Activated naive CD8-positive, alpha-beta T cell (primary cell): ENCODE measurements around the gene TMCC1.
"Not testable (repeated sequence)": the region's sequence is repeated elsewhere in the genome, so short reads cannot be mapped to it uniquely, and the experiment has no call there.

ENCODE experiments used
- H3K27ac Mint-ChIP-seq: one replicate; pipeline ENCODE4 v1.8.0; 2021; ENCODE audit warnings: mixed read lengths
- H3K27me3 Mint-ChIP-seq: one replicate; pipeline ENCODE4 v1.8.0; 2021; ENCODE audit warnings: mixed read lengths
- H3K36me3 Mint-ChIP-seq: one replicate; pipeline ENCODE4 v1.8.0; 2021; ENCODE audit warnings: mixed read lengths
- H3K4me1 Mint-ChIP-seq: one replicate; pipeline ENCODE4 v1.8.0; 2021; ENCODE audit warnings: low read depth, mixed read lengths
- H3K4me3 Mint-ChIP-seq: one replicate; pipeline ENCODE4 v1.8.0; 2021; ENCODE audit warnings: mild to moderate bottlenecking, mixed read lengths
- H3K9me3 Mint-ChIP-seq: one replicate; pipeline ENCODE4 v1.8.0; 2021; ENCODE audit warnings: low read depth, mixed read lengths

Gene TMCC1

DNA sequence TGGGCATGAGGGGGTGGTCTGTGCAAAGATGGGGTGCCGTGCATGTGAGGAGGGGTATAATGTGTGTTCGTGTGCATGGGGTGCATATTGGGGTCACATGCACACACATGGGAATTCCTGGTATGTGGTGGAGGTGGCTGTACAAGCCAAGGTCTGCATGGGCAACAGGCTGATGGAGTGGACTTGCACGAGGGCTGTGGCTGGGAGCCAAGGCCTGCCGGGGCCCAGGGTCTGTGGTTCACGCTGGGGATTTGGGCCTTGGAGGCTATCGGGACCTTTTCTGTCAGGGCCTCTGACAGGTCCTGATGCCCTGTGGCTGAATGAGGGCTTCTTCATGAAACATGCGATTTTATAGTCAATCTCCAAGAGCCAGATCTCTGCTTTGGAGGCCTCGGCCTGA is 277.2 kb downstream of the TMCC1 start:
- Mint-ChIP-seq H3K9me3 (no peaks in the 10 kb centered on the region), H3K27ac (no peak overlapping the region), H3K36me3 (no peaks in the 10 kb centered on the region), H3K27me3 (peaks cover 3% of the 10 kb centered on the region), H3K4me1 (peaks cover 4% of the 10 kb centered on the region), H3K4me3 (no peak overlapping the region)

DNA sequence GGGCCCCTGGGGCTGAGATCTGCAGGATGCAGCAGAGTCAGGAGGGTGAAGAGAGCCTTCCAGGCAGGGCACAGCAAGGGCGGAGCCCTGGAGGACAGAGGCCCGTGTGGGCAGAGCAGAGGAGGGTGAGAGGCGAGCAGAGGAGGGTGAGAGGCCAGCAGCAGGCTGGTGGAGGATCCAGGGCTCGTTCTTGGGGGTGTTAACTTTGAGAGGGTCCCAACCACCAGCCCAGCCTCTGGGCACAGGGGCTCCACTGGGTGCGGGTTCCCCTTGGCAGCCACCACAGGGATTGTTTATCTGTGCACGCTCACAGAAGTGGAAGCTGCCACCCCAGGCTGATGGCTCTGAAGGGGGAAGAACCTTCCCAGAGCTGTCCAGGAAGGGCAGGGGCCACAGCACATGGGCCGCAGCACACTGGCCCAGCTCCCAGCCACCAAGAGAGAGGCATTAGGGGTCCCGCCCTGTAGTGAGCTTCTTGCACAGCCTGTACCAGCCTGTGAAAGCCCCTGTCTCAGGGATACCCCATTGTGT is 277.7 kb downstream of the TMCC1 start:
- Mint-ChIP-seq H3K4me3 (no peak overlapping the region), H3K9me3 (no peaks in the 10 kb centered on the region), H3K36me3 (no peaks in the 10 kb centered on the region), H3K27ac (no peak overlapping the region), H3K27me3 (peaks cover 3% of the 10 kb centered on the region), H3K4me1 (peaks cover 4% of the 10 kb centered on the region)

DNA sequence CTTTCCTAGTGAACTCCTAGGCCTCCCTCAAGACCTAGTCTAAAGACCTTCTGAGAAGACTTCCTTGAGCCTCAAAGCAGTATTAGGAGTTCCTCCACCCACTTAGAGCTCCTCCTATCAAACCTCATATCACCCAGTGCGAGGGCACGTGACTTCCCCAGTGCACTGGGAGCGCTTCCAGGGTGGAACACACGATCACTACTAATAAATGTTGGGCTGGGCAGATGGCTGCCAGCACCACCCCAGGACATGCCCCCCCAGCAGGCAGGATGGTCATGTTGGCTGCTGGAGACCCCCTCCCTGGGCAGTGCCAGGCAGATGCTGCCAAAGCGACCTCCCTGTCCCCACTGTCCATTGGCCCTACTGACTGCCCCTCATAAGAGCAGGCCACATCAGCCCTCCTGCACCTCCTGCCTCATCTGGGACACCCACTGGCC is 278.6 kb downstream of the TMCC1 start:
- H3K27ac Mint-ChIP-seq = no peak overlapping the region
- no peaks in the 10 kb centered on the region for H3K36me3 Mint-ChIP-seq
- no peaks in the 10 kb centered on the region for H3K9me3 Mint-ChIP-seq
- H3K27me3 Mint-ChIP-seq = peaks cover 3% of the 10 kb centered on the region
- H3K4me1 Mint-ChIP-seq = peaks cover 4% of the 10 kb centered on the region
- H3K4me3 Mint-ChIP-seq = no peak overlapping the region

DNA sequence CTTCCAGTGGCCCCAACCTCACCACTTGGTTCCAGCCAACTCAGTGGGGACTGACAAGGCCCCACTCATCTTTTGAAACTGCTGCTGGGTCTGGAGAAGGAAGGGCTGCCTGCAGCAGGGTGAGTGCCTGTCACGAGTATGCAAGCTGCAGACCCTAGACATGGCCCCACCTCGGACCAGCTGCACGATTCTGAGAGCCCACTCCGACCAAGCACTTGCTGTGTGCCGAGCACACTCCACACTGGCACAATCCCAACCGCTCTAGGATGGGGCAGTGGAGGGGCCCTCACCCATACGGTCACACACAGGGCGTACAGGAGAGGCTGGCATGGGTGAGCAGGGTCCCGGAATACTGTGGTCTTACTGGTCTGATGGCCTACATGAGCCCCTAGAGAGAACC is 279.1 kb downstream of the TMCC1 start:
- Mint-ChIP-seq H3K4me3 (no peak overlapping the region), H3K9me3 (no peaks in the 10 kb centered on the region), H3K36me3 (no peaks in the 10 kb centered on the region), H3K4me1 (peaks cover 4% of the 10 kb centered on the region), H3K27me3 (peaks cover 3% of the 10 kb centered on the region), H3K27ac (no peak overlapping the region)

DNA sequence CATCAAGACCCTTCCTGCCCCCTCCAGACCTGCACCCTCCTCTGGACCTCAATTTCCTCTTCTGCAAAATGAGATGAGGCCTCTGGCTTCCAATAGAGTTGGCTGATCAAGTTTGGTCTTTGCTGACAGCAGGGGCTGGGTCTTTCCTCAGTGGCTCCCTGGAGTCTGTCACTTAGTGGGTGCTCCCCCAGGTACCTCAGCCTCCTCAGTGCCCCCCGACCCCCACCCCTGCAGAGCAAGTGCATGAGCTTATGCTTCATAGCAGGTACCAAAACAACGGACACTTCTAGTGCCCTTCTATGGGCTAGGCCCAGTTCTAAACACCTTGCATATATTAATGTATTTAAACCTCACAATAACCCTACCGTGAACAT is 280.2 kb downstream of the TMCC1 start:
- Mint-ChIP-seq H3K9me3 (no peaks in the 10 kb centered on the region), H3K4me3 (no peak overlapping the region), H3K4me1 (peaks cover 2% of the 10 kb centered on the region), H3K36me3 (no peaks in the 10 kb centered on the region), H3K27me3 (peaks cover under 1% of the 10 kb centered on the region), H3K27ac (no peak overlapping the region)

DNA sequence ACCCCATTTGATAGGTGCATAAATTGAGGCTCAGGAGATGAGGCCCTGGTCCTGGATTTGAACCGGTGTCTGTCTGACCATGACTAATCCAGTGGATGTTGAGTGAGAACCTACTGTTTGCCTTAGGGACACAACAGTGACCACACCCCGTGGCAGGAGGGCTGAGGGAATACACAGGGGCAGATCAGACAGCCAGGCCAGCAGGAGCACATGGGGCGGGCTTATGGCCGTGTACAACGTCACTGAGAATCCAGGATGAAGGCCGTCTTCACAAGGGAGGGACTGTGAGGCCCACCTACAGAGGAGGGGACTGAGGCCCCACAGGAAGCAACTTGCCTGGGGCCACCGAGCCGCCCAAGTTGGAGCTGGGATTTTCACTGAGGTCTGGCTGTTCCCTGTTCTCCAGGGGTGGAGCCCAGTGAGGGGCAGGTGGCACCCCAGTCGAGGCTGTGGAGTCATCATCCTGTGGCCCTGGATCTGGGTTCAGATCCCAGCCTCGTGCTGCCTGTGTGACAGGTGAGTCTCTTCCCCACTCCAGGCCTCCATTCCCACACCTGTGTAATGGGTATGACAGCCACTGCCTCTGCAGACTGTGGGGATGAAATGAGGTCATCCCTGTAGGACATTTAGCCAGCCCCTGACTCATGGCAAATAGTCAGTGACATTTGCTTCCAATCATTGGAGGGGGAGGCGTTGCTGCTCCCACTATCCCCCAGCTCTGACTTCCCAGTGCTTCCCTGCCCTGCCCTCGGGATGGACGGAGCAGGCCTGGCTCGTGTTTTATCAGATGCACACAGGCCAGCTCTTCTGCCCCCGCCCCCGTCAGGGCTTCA is 280.8 kb downstream of the TMCC1 start:
- H3K27me3 Mint-ChIP-seq = no peaks in the 10 kb centered on the region
- H3K27ac Mint-ChIP-seq = no peak overlapping the region
- peaks cover 2% of the 10 kb centered on the region for H3K4me1 Mint-ChIP-seq
- no peaks in the 10 kb centered on the region for H3K9me3 Mint-ChIP-seq
- no peak overlapping the region for H3K4me3 Mint-ChIP-seq
- no peaks in the 10 kb centered on the region for H3K36me3 Mint-ChIP-seq

DNA sequence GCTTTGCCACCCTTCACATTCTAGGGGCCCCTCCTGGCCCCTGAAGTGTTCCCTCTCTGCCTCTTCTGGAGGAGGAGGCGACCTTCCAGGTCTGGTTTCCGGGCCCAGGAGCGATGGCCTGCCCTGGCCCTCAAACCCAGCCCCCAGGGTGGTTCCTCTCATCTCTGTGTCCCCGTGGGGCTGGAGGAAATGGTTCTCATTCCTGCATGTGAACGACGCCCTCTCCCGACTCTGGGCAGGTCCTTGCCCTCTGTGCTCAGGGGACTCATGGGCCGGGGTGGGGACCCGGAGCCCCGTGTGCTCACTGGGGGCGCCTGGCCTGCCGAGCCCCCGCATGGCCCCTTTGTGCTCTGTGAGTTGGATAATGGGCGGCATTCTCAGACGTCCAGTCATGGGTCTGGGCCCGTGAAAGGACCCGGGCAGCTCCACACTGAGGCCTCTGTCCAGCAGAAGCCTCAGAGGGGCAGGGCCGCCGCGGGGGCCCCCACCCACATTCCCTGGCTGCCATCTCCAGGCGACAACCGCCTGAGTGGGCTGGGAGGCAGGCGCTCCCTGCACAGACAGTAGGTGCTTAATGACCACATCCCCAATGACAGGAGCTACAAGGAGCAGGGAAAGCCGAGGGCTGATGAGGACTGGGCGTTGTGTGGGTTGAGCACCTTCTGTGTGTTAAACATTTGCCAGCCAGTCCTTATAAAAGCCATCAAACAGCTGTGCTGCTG is 281.5 kb downstream of the TMCC1 start:
- no peaks in the 10 kb centered on the region for H3K36me3 Mint-ChIP-seq
- H3K4me1 Mint-ChIP-seq = peaks cover 2% of the 10 kb centered on the region
- no peaks in the 10 kb centered on the region for H3K27me3 Mint-ChIP-seq
- H3K27ac Mint-ChIP-seq = no peak overlapping the region
- no peaks in the 10 kb centered on the region for H3K9me3 Mint-ChIP-seq
- no peak overlapping the region for H3K4me3 Mint-ChIP-seq

DNA sequence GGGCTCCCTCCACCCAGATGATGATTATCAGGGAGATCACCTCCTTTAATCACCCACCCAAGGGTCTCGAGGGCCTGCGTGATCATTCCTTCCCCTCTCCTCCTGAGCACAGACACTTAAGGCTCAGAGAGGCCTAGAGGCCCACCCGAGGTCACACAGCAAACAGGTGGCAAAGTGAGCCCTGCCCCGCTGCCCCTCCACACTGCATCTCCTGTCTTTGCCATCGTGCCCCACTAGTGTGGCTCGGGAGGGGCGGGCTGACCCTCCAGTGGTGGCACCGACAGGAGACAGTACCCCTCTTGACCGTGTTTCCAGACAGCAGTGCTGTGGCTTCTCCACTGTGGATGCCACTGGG is 282.1 kb downstream of the TMCC1 start:
- Mint-ChIP-seq H3K4me3 (no peak overlapping the region), H3K9me3 (no peaks in the 10 kb centered on the region), H3K27me3 (no peaks in the 10 kb centered on the region), H3K36me3 (no peaks in the 10 kb centered on the region), H3K27ac (no peak overlapping the region), H3K4me1 (peaks cover 2% of the 10 kb centered on the region)

DNA sequence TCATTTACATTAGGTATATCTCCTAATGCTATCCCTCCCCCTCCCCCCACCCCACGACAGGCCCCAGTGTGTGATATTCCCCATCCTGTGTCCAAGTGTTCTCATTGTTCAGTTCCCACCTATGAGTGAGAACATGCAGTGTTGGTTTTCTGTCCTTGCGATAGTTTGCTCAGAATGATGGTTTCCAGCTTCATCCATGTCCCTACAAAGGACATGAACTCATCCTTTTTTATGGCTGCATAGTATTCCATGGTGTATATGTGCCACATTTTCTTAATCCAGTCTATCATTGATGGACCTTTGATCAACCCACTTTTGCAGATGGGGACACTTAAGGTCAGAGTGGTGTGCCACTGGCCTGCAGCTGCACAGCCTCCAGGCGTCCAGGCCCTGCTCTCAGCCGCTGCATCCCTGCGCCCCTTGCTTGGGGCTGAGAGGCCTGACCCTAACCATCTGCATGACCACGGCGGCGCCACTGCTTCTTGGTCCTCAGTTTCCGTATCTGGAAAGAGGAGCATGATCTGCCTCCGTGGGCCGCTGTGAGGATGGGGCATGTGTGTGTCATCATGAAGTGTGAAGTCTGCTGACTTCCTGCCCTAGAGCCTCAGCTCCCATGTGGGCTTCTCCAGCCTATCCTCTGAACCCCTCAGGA is 282.6 kb downstream of the TMCC1 start:
- not testable (repeated sequence) for H3K27ac Mint-ChIP-seq, H3K27me3 Mint-ChIP-seq, H3K36me3 Mint-ChIP-seq, H3K4me3 Mint-ChIP-seq, H3K4me1 Mint-ChIP-seq, H3K9me3 Mint-ChIP-seq

DNA sequence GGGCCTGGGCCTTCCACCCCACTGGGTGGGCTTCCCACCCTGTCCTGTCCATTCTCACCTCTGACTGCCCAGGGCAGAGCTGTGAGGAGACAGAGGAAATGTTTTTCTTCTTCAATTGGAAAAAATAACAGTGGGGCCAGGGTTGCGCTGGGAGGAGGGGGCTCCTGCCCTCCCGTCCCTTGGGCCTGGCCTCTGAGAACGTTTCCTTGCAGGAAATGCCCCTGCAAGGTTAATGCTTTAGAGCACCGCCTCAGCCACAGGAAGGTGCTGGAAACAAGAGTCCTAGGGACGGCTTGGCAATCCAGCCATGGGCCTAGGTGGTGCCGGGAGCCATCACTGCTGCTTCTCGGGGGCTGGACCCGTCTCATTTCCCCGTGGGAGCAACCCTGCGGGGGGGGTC is 283.2 kb downstream of the TMCC1 start:
- Mint-ChIP-seq H3K4me1 (peaks cover 5% of the 10 kb centered on the region), H3K27ac (no peak overlapping the region), H3K4me3 (no peak overlapping the region)

DNA sequence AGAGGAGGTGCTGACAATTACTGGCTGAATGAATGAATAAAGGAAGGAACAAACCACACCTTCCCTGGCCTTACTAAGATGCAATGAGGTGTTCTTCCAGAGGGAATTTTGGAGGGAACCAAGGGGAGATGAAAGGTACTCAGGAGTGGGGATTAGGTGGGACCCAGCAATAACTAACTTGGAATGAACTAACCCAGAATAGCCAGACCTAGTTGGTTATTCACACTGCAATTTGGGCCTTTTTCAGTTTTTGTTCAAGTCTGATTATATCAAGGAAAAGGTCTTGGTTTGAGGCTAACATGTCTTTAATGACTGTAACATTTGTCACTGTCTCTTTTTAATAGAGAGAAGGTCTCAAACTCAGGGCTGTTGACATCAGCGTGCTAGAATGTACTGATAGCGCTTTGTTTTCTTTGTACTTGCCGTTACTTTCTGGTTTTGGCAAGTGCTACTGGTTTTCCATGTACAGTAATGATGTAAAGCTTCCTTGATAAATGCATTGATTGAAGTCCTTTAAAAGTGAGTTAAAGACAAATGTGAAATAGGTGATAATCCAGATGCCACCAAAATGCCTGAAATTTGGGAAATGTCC is 283.8 kb downstream of the TMCC1 start:
- H3K9me3 Mint-ChIP-seq = no peaks in the 10 kb centered on the region
- H3K36me3 Mint-ChIP-seq = no peaks in the 10 kb centered on the region
- no peak overlapping the region for H3K27ac Mint-ChIP-seq
- H3K4me3 Mint-ChIP-seq = no peak overlapping the region
- peaks cover 3% of the 10 kb centered on the region for H3K27me3 Mint-ChIP-seq
- peaks cover 5% of the 10 kb centered on the region for H3K4me1 Mint-ChIP-seq

More for the DNA sequence above, 283.2 kb downstream of the TMCC1 start:
- Mint-ChIP-seq H3K9me3 (no peaks in the 10 kb centered on the region), H3K27me3 (peaks cover 2% of the 10 kb centered on the region), H3K36me3 (no peaks in the 10 kb centered on the region)

DNA sequence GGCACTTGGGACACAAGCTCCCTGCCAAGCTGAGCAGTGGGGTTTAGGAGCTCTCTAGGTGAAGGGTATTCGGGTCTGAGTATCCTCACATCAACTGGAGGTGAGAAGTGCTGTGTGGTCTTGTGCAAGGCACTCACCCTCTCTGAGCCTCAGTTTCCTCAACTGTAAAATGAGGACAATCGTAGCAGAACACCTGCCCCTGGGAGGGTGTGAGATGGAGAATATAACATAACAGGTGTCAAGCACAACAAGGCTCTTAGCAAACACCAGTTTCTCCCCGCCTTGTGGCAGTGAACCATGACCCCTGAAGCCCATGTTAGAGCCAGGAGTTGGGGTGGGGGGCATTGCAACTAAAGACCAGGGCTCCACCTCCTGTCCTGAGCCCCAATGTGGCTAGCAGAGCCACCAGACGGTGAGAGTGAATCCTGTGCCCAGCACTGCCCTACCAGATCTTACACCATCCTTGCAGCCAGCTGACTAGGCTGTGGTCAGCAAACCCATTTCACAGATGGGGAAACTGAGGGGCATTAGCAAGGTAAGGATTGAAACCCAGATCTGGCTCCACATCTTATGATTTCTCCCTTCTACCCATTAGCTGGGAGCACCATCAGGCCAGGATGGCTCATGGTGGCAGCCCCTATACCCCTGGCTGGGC is 284.4 kb downstream of the TMCC1 start:
- H3K27me3 Mint-ChIP-seq = peaks cover 8% of the 10 kb centered on the region
- peak overlapping the region; percentile 33 for H3K4me3 Mint-ChIP-seq
- H3K4me1 Mint-ChIP-seq = peaks cover 5% of the 10 kb centered on the region
- H3K27ac Mint-ChIP-seq = no peak overlapping the region
- no peaks in the 10 kb centered on the region for H3K9me3 Mint-ChIP-seq
- no peaks in the 10 kb centered on the region for H3K36me3 Mint-ChIP-seq

DNA sequence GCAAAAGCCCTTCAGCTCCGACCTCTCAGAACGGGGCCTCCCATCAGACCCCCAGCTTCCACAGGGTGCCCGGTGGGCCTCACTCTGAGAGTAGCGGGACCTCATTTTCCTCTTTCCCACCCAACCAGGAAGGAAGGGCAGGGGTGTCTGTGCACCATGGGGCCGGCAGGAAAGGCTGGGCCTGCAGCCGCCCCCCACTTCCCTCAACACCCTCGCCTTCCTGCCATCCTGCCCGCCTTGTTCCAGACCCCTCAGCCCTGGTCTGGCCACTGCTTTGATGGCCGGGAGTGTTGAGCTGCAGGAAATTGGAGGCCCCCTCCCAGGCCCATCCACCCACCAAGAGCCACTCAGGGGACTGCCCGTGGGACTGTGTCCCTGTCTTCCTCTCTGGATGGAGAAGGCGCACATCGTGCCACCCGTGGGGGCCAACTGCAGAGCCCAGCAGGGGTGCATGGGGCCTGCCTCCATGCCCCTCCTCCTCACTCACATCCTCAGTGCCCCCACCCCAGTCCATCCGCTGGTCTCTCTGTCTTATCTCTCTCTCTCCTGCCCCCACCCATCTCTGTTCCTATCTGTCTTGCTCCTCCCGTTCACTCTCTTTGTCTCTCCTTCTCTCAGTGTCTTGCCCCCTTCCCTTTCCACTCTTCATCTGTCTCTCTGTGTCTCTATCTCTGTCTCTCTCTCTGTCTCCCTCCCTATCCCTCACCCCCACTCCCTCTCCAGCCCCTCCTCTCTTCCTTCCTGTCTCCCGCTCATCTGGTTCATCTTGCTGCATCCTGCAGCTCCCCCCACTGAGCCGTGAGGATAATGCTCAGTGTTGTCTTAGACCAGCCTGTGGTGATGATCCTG is 285.2 kb downstream of the TMCC1 start:
- Mint-ChIP-seq H3K4me3 (peak overlapping the region; percentile 33), H3K9me3 (no peaks in the 10 kb centered on the region), H3K4me1 (peaks cover 5% of the 10 kb centered on the region), H3K36me3 (no peaks in the 10 kb centered on the region), H3K27me3 (peaks cover 8% of the 10 kb centered on the region), H3K27ac (no peak overlapping the region)
